BJ (cell line): ENCODE results near the gene DCAF12. TPM values are rescaled to one million over a fixed set of nuclear protein-coding genes. Genes with fewer than 3 reads are reported as not detected.

Experiments
- CTCF ChIA-PET: fragments of 350-600 bp; formaldehyde crosslinking; extraction: SDS; loops from one replicate; lab custom pipeline; 2021; ENCODE audit warnings: antibody characterized with exemption, inconsistent platforms; lab: Yijun Ruan, JAX
- POLR2A ChIA-PET: fragments of 300-600 bp; sonication (Branson Sonifier 250); formaldehyde crosslinking; extraction: SDS; loops from one replicate; lab custom pipeline; 2021; ENCODE audit warnings: antibody characterized with exemption; lab: Charles Lee
- DNase-seq: peaks from one replicate; pipeline ENCODE4 v3.0.0-alpha.2; 2011; ENCODE audit warnings: low read depth
- H3K27me3 ChIP-seq: 2 replicates; pipeline ENCODE4 v1.6.0; 2011; ENCODE audit warnings: low read length; ENCODE audit not compliant: control insufficient read depth, insufficient read depth
- H3K36me3 ChIP-seq: 2 replicates; pipeline ENCODE4 v1.5.1; 2011; ENCODE audit warnings: low read length; ENCODE audit not compliant: control insufficient read depth, insufficient read depth
- H3K4me3 ChIP-seq: 2 replicates; pipeline ENCODE4 v1.5.1; 2011; ENCODE audit warnings: low read depth, mild to moderate bottlenecking, control low read depth, low read length
- CTCF ChIP-seq: IDR thresholded peaks from 2 replicates; pipeline ENCODE4 v1.5.1; 2011; ENCODE audit warnings: low read depth, mild to moderate bottlenecking, control low read depth, inconsistent platforms, low read length, moderate library complexity; ENCODE audit not compliant: insufficient read depth
- polyA plus RNA-seq: library from polyadenylated mRNA; depleted of rRNA; stranded (reverse); fragments of >200 nt; gene quantifications from 2 replicates; pipeline ENCODE4 v1.2.3, GENCODE V29; 2011

DCAF12 gene
- polyA plus RNA-seq, 1 experiment = 37.0 TPM

GRCh38 chr9:34087370-34087769, 39.1 kb downstream of the DCAF12 start:
- POLR2A ChIA-PET = no interaction called here
- CTCF ChIA-PET = interaction anchor here (0.6 kb wide), 1 partner anchor 11 kb away, joined by 3 read pairs; no protein-coding TSS in a partner anchor
- Histone ChIP-seq H3K36me3 (peaks cover 16% of the 10 kb centered on the region), H3K4me3 (no peak overlapping the region), H3K27me3 (no peaks in the 10 kb centered on the region)
- no peak for DNase-seq
- TF ChIP-seq CTCF = no peak

- no peak for DNase-seq
Measured at GRCh38 chr9:34086864-34087263, 39.6 kb downstream of the DCAF12 start.

GRCh38 chr9:34085581-34086500, 40.7 kb downstream of the DCAF12 start:
- DNase-seq = no peak
- CTCF ChIA-PET = interaction anchor here (0.6 to 2.1 kb wide), 4 partner anchors 12 to 233 kb away, joined by 3 to 10 read pairs (median 4); no protein-coding TSS in a partner anchor
- POLR2A ChIA-PET = no interaction called here
- Histone ChIP-seq H3K27me3 (no peaks in the 10 kb centered on the region), H3K36me3 (peaks cover 14% of the 10 kb centered on the region), H3K4me3 (no peak overlapping the region)
- no peak for TF ChIP-seq CTCF

More at GRCh38 chr9:34086864-34087263, 39.6 kb downstream of the DCAF12 start:
- CTCF ChIA-PET = no interaction called here
- Histone ChIP-seq H3K36me3 (peaks cover 14% of the 10 kb centered on the region), H3K4me3 (no peak overlapping the region), H3K27me3 (no peaks in the 10 kb centered on the region)
- no peak for TF ChIP-seq CTCF
- POLR2A ChIA-PET = no interaction called here

- POLR2A ChIA-PET = no interaction called here
- Histone ChIP-seq H3K36me3 (peaks cover 14% of the 10 kb centered on the region), H3K4me3 (no peak overlapping the region), H3K27me3 (no peaks in the 10 kb centered on the region)
- no peak for TF ChIP-seq CTCF
- no peak for DNase-seq
- CTCF ChIA-PET = interaction anchor here (0.8 to 2.1 kb wide), 4 partner anchors 8 to 235 kb away, joined by 3 to 10 read pairs (median 4); no protein-coding TSS in a partner anchor
Measured at GRCh38 chr9:34084562-34084961, 41.9 kb downstream of the DCAF12 start.

GRCh38 chr9:34079181-34079580, 47.3 kb downstream of the DCAF12 start:
- no peak for DNase-seq
- ChIA-PET CTCF (interaction anchor here (1.0 kb wide), 1 partner anchor 10 kb away, joined by 3 read pairs; no protein-coding TSS in a partner anchor), POLR2A (no interaction called here)
- Histone ChIP-seq H3K36me3 (no peaks in the 10 kb centered on the region), H3K27me3 (no peaks in the 10 kb centered on the region), H3K4me3 (no peak overlapping the region)
- no peak for TF ChIP-seq CTCF
